Bronchial epithelial cell (primary cell): Measurements from ENCODE around the gene NAA50. TPM values are rescaled to one million over a fixed set of nuclear protein-coding genes. Genes with fewer than 3 reads are reported as not detected.

Experiments used
- DNase-seq: peaks from one replicate; pipeline ENCODE4 v3.0.0-alpha.2; 2010; ENCODE audit warnings: low read depth
- FAIRE-seq: peaks from 2 replicates; lab custom pipeline; 2011; peaks lifted over from hg19 to GRCh38; lab: Jason Lieb, UNC
- H3K27me3 ChIP-seq: 2 replicates; pipeline ENCODE4 v1.5.1; 2011; ENCODE audit warnings: low read length; ENCODE audit not compliant: control insufficient read depth, insufficient read depth
- H3K36me3 ChIP-seq: 2 replicates; pipeline ENCODE4 v1.5.1; 2011; ENCODE audit warnings: low read length; ENCODE audit not compliant: control insufficient read depth, insufficient read depth
- H3K4me3 ChIP-seq: 2 replicates; pipeline ENCODE4 v1.5.1; 2011; ENCODE audit warnings: mild to moderate bottlenecking, low read depth, low read length, control low read depth
- total RNA-seq: library from RNA; depleted of rRNA; stranded (reverse); fragments of >200 nt; gene quantifications from 2 replicates; pipeline ENCODE4 v1.2.1, GENCODE V29; 2014
- TF ChIP-seq, protein P1 (sequence below): IDR thresholded peaks from 2 replicates; pipeline ENCODE4 v1.5.1; 2011; ENCODE audit warnings: mild to moderate bottlenecking, moderate library complexity, low read length, control low read depth, inconsistent platforms; ENCODE audit not compliant: insufficient read depth, severe bottlenecking

The NAA50 gene
- total RNA-seq: 133 and 292 TPM in 2 replicates

DNA sequence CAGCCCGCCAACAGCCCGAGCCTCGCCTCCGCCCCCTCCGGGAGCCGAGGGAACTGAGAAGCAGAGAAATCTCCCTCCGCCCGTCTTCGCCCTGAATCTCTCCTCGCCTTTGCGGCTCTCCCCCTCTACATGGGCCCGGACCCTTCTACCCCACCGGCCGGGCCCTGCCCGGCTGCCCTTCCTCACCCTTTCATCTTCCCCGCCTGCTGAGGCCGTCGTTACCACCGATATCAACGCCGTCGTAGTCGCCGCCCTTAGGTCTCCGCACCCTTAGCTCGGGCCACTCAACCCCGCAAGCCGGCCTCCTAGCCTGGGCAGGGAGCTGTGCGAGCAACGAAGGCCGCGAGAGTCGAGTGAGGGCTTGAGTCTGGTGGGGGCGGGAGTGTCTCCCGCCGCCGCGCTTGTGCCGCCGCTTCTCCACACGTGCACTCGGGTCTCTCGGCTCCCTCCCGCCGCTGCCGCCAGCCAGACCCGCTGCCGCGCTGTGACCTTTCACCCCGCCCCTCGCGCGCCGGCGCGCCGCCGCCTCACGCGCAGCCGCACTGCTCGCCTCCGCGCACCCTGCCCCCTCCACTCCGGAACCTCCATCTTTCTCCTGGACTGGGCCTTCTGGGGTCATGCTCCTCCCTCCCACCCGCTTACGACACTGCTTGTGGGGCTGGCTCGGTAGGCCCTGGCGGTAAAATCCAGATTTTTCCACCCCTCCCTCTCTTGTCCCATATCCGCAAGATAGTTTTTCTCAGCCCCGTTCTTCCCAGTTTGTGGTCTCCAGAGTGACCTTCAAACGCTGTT is at the start of gene NAA50:
Gene NAA50, minus strand, starts transcription at position 494 of the 792 bp plus-strand sequence. Its CDS starts 300 bp downstream, at position 194.
- Histone ChIP-seq H3K4me3 (peak within 1 kb of the TSS; percentile 68), H3K27me3 (no peaks in the 10 kb centered on the region), H3K36me3 (no peaks in the 10 kb centered on the region)
- FAIRE-seq (no peak), DNase-seq (peak; percentile 74)
- TF ChIP-seq, protein P1, sequence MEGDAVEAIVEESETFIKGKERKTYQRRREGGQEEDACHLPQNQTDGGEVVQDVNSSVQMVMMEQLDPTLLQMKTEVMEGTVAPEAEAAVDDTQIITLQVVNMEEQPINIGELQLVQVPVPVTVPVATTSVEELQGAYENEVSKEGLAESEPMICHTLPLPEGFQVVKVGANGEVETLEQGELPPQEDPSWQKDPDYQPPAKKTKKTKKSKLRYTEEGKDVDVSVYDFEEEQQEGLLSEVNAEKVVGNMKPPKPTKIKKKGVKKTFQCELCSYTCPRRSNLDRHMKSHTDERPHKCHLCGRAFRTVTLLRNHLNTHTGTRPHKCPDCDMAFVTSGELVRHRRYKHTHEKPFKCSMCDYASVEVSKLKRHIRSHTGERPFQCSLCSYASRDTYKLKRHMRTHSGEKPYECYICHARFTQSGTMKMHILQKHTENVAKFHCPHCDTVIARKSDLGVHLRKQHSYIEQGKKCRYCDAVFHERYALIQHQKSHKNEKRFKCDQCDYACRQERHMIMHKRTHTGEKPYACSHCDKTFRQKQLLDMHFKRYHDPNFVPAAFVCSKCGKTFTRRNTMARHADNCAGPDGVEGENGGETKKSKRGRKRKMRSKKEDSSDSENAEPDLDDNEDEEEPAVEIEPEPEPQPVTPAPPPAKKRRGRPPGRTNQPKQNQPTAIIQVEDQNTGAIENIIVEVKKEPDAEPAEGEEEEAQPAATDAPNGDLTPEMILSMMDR: peak; percentile 66

DNA sequence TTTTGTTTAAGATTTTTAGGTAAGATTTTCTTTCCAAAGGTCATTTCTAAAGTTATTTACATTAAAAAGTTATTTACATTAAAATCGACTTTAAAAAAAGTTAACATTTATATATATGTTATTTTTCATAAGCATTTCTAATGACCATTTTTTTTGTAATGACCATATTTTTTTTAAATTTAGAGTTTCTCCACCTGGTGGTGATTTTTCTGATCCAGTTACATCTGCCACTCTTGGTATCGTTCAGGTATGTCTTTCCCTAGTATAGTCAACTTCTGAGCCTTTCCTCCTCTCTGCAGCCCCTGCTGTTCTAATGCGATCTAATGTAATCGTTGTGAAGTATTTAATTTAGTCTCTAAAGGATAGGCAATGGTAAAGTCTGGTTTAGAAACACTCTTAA is 49.6 kb upstream of the NAA50 start:
- no peak overlapping the region for H3K4me3 ChIP-seq
- TF ChIP-seq, protein P1: no peak
- DNase-seq (no peak), FAIRE-seq (no peak)
- no peaks in the 10 kb centered on the region for H3K27me3 ChIP-seq
- peaks cover 2% of the 10 kb centered on the region for H3K36me3 ChIP-seq

DNA sequence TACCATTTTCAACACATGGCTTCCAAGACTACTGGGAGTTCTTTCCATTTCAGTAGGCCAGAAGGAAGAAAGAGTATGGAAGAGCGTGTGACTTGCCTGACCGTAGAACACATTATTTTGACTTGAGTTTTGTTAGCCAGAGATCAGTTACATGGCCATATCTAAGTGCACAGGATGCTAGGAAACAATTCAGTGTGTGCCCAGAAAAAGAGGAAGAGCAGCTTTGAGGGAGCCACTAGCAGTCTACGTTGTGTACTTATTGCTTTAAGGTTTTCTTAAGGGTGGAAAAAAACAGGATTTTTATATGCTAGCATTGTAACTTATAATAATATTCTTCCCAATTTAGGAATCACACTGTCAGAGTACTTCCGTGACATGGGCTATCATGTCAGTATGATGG is 48.5 kb upstream of the NAA50 start:
- FAIRE-seq: no peak
- Histone ChIP-seq H3K27me3 (no peaks in the 10 kb centered on the region), H3K4me3 (no peak overlapping the region), H3K36me3 (peaks cover 2% of the 10 kb centered on the region)
- no peak for DNase-seq
- TF ChIP-seq, protein P1: no peak

DNA sequence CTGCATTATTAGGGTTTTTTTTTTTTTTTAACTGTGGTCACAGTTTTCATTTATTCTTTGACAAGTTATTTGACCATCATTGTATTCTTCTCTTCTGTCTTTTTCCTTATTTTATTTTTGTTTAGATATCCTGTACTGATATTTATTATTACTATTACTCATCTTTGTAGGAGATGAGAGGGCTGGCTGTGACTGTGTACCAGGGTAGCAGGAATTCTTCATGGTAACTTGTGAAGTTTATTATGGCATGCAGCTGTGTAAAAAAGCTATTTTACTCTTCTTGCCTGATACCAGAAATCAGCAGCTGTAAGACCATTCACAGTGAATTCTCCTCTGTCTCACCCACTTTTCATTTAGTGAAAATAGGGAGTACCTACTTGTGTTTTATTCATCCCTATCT is 45.3 kb upstream of the NAA50 start:
- no peak for FAIRE-seq
- Histone ChIP-seq H3K27me3 (no peaks in the 10 kb centered on the region), H3K4me3 (no peak overlapping the region), H3K36me3 (peaks cover 3% of the 10 kb centered on the region)
- TF ChIP-seq, protein P1: no peak
- DNase-seq: no peak

DNA sequence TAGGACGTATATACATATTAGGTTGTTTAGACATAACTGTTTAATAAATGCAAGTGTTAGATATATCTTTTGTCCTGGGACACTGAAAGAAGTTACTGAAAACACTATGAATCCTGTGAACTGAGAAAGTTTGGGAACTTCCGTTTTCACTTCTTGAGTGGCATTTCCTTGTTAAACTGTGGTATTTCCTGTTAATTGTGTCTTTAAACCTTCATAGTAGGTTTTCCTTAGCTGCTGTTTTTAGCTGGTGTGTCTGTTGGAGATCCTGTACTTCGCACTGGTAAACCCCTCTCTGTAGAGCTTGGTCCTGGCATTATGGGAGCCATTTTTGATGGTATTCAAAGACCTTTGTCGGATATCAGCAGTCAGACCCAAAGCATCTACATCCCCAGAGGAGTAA is 37.9 kb upstream of the NAA50 start:
- no peak for FAIRE-seq
- Histone ChIP-seq H3K27me3 (no peaks in the 10 kb centered on the region), H3K4me3 (no peak overlapping the region), H3K36me3 (peaks cover 2% of the 10 kb centered on the region)
- DNase-seq: no peak
- TF ChIP-seq, protein P1: no peak
